ENCODE measurements around the gene GEN1. TPM values are rescaled to one million over a fixed set of nuclear protein-coding genes. Genes with fewer than 3 reads are reported as not detected.

The GEN1 gene
- total and polyA plus RNA-seq, 4 donors, result 1.2 to 12.7 (median 7.8) TPM

DNA sequence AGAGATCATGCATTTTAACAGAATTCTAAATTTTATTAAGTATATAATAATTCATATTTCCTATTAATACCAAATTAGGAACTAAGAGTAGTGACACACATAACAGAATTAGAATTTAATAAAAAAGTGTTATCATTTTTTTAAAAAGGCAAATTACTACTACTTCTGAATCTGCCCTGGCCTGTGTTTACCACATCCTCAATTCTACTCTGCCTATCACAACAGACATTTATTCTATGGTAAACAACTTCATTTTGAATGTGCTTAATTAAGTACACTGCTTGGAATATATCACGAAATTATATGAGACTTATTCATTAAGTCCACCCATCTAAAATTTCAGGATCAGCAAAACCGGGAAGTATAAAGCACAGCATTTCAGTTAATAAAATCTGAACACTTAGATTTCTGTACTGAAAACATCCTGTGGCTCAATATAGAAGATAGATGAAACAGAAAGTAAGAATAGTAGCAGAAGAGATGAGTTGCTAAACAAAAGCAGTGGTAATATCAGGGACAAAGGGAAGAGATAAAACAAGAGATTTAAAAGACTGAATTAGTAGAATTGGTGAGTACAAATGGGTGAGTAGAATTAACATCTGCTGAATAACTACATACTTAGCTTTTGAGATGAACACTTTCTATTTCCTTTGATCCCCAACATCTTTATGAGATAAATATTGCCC is 4.0 kb upstream of the GEN1 start:
- Histone ChIP-seq H3K27ac (ENCODE audit: low read depth in 1 of 2, low read length in 2 of 2) (peak overlapping the region in 1 of 2 donors; percentile 3), H3K36me3 (ENCODE audit: control insufficient read depth in 4 of 4, insufficient read depth in 3 of 4, low read depth in 1 of 4, low read length in 3 of 4) (peaks cover 0 to 3% (median 0%) of the 10 kb centered on the region in 4 donors), H3K27me3 (ENCODE audit: control insufficient read depth in 4 of 4, insufficient read depth in 4 of 4, low read length in 3 of 4) (no peaks in the 10 kb centered on the region), H3K4me3 (ENCODE audit: low read depth in 1 of 3, low read length in 3 of 3) (no peak overlapping the region), H3K9ac (ENCODE audit: low read depth in 1 of 2, low read length in 2 of 2) (peak overlapping the region in 1 of 2 donors; percentile 14), H3K9me3 (ENCODE audit: control insufficient read depth in 4 of 4, low read length in 3 of 4) (no peaks in the 10 kb centered on the region), H3K4me1 (ENCODE audit: control insufficient read depth in 4 of 4, insufficient read depth in 4 of 4, low read length in 3 of 4) (peaks cover 5 to 32% (median 28%) of the 10 kb centered on the region in 4 donors)
- WGBS, result 75% methylated on average over 2 of the region's 2 CpGs
- TF ChIP-seq, protein P1, sequence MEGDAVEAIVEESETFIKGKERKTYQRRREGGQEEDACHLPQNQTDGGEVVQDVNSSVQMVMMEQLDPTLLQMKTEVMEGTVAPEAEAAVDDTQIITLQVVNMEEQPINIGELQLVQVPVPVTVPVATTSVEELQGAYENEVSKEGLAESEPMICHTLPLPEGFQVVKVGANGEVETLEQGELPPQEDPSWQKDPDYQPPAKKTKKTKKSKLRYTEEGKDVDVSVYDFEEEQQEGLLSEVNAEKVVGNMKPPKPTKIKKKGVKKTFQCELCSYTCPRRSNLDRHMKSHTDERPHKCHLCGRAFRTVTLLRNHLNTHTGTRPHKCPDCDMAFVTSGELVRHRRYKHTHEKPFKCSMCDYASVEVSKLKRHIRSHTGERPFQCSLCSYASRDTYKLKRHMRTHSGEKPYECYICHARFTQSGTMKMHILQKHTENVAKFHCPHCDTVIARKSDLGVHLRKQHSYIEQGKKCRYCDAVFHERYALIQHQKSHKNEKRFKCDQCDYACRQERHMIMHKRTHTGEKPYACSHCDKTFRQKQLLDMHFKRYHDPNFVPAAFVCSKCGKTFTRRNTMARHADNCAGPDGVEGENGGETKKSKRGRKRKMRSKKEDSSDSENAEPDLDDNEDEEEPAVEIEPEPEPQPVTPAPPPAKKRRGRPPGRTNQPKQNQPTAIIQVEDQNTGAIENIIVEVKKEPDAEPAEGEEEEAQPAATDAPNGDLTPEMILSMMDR (IDR thresholded peaks at IDR 0.05; ENCODE audit: low read depth, low read length, missing input control), result no peak
- TF ChIP-seq RXRA (IDR thresholded peaks at IDR 0.05) (no peak), SP1 (IDR thresholded peaks at IDR 0.05) (no peak), NR2F2 (IDR thresholded peaks at IDR 0.05) (no peak), HNF4A (conservative IDR thresholded peaks at IDR 0.05) (no peak), TAF1 (conservative IDR thresholded peaks at IDR 0.05) (no peak), YY1 (IDR thresholded peaks at IDR 0.05) (no peak), JUND (IDR thresholded peaks at IDR 0.05) (no peak), EGR1 (IDR thresholded peaks at IDR 0.05; ENCODE audit: low read depth in 2 of 2) (no peak), ZBTB33 (IDR thresholded peaks at IDR 0.05) (no peak)
- no peak for DNase-seq (ENCODE audit: low spot score)

GRCh38 chr2:17752246-17752645 is 1.7 kb upstream of the GEN1 start:
- WGBS, result 40% methylated on average over 3 of the region's 3 CpGs
- no peak for DNase-seq (ENCODE audit: low spot score)
- no peaks in the 10 kb centered on the region for H3K9me3 ChIP-seq (ENCODE audit: control insufficient read depth in 4 of 4, low read length in 3 of 4)
- H3K4me3 ChIP-seq (ENCODE audit: low read depth in 1 of 3, low read length in 3 of 3), result peak overlapping the region in 2 of 3 donors; percentile 83 to 99
- no peak overlapping the region for H3K9ac ChIP-seq (ENCODE audit: low read depth in 1 of 2, low read length in 2 of 2)
- TF ChIP-seq FOXA2 (IDR thresholded peaks at IDR 0.05) (no peak), RAD21 (IDR thresholded peaks at IDR 0.05) (no peak)
- TF ChIP-seq, protein P2, sequence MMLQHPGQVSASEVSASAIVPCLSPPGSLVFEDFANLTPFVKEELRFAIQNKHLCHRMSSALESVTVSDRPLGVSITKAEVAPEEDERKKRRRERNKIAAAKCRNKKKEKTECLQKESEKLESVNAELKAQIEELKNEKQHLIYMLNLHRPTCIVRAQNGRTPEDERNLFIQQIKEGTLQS (IDR thresholded peaks at IDR 0.05), result no peak
- no peaks in the 10 kb centered on the region for H3K36me3 ChIP-seq (ENCODE audit: control insufficient read depth in 4 of 4, insufficient read depth in 3 of 4, low read depth in 1 of 4, low read length in 3 of 4)
- H3K27me3 ChIP-seq (ENCODE audit: control insufficient read depth in 4 of 4, insufficient read depth in 4 of 4, low read length in 3 of 4), result no peaks in the 10 kb centered on the region
- H3K4me1 ChIP-seq (ENCODE audit: control insufficient read depth in 4 of 4, insufficient read depth in 4 of 4, low read length in 3 of 4), result peaks cover 5 to 48% (median 44%) of the 10 kb centered on the region in 4 donors
- no peak overlapping the region for H3K27ac ChIP-seq (ENCODE audit: low read depth in 1 of 2, low read length in 2 of 2)
